Superior temporal gyrus (tissue), 1 donor: ENCODE data around the gene BNC1.

Experiments used
- DNase-seq: peaks from one replicate; pipeline ENCODE4 v3.0.0-alpha.2; 2016; ENCODE audit errors: extremely low spot score

BNC1 gene

GRCh38 chr15:83284559-83285283 lies at the start of gene BNC1:
Gene BNC1, minus strand, starts transcription at chr15:83284664. Its CDS starts 36 bp downstream, at chr15:83284628.
- DNase-seq: no peak

- DNase-seq: no peak
These were observed 42.6 kb upstream of the BNC1 start for GRCh38 chr15:83327041-83327440.

- DNase-seq: no peak
These were observed 40.3 kb upstream of the BNC1 start for GRCh38 chr15:83324799-83325198.

GRCh38 chr15:83323296-83323711 lies 38.8 kb upstream of the BNC1 start:
- no peak for DNase-seq

GRCh38 chr15:83322691-83323090 lies 38.2 kb upstream of the BNC1 start:
- DNase-seq: no peak

GRCh38 chr15:83322061-83322460 lies 37.6 kb upstream of the BNC1 start:
- no peak for DNase-seq

GRCh38 chr15:83320844-83321243 lies 36.4 kb upstream of the BNC1 start:
- no peak for DNase-seq

- DNase-seq: no peak
These were observed 35.9 kb upstream of the BNC1 start for GRCh38 chr15:83320404-83320803.

- DNase-seq: no peak
These were observed 35.3 kb upstream of the BNC1 start for GRCh38 chr15:83319771-83320170.

GRCh38 chr15:83318861-83319415 lies 34.5 kb upstream of the BNC1 start:
- no peak for DNase-seq

- no peak for DNase-seq
These were observed 33.6 kb upstream of the BNC1 start for GRCh38 chr15:83318036-83318435.

GRCh38 chr15:83312071-83312470 lies 27.6 kb upstream of the BNC1 start:
- DNase-seq: no peak

- no peak for DNase-seq
These were observed 26.3 kb upstream of the BNC1 start for GRCh38 chr15:83310521-83311456.

- DNase-seq: no peak
These were observed 24.2 kb upstream of the BNC1 start for GRCh38 chr15:83308671-83309070.

GRCh38 chr15:83306561-83306960 lies 22.1 kb upstream of the BNC1 start:
- no peak for DNase-seq

- DNase-seq: no peak
These were observed 21.3 kb upstream of the BNC1 start for GRCh38 chr15:83305704-83306291.

GRCh38 chr15:83304861-83305703 lies 20.6 kb upstream of the BNC1 start:
- DNase-seq: no peak

- DNase-seq: no peak
These were observed 19.1 kb upstream of the BNC1 start for GRCh38 chr15:83303535-83303934.

GRCh38 chr15:83300826-83301225 lies 16.4 kb upstream of the BNC1 start:
- DNase-seq: no peak

- DNase-seq: no peak
These were observed 15.0 kb upstream of the BNC1 start for GRCh38 chr15:83299462-83299861.

GRCh38 chr15:83295417-83295816 lies 11.0 kb upstream of the BNC1 start:
- no peak for DNase-seq
